ENCODE measurements around the gene PZP.

GRCh38 chr12:9244894-9245293, 36.7 kb upstream of the PZP start:
- no peak for TF ChIP-seq TAF1 (IDR thresholded peaks at IDR 0.05; ENCODE audit: borderline replicate concordance, low read depth, low read length)
- no peak for TF ChIP-seq POLR2AphosphoS5 (IDR thresholded peaks at IDR 0.05; ENCODE audit: low read depth, low read length)
- no peak for TF ChIP-seq POLR2A (IDR thresholded peaks at IDR 0.05; ENCODE audit: low read depth, low read length)

Data from GM12892 (cell line).